K562 (cell line): ENCODE results near the gene FTH1. TPM values are rescaled to one million over a fixed set of nuclear protein-coding genes. Genes with fewer than 3 reads are reported as not detected.

Experiments
- CBX1 ChIP-seq: sonication (generic); IDR thresholded peaks from 2 replicates; pipeline ENCODE4 v1.6.1; 2016; ENCODE audit warnings: antibody characterized with exemption, low read depth, mild to moderate bottlenecking
- CBX2 ChIP-seq: fragments of 200-600 bp; sonication (generic); IDR thresholded peaks from one replicate; pipeline ENCODE4 v1.6.1; 2012; ENCODE audit warnings: mild to moderate bottlenecking, low read length, inconsistent platforms; ENCODE audit not compliant: insufficient read depth, poor library complexity, severe bottlenecking
- DMBX1 ChIP-seq: fragments of 250-450 bp; sonication (Bioruptor Pico); IDR thresholded peaks from 2 replicates; pipeline ENCODE4 v1.8.0; 2022; ENCODE audit warnings: inconsistent platforms, mild to moderate bottlenecking, moderate library complexity, borderline replicate concordance
- ERF ChIP-seq: fragments of 450-650 bp; formaldehyde crosslinking; IDR thresholded peaks from 2 replicates; pipeline ENCODE4 v1.4.0; 2020; ENCODE audit warnings: mild to moderate bottlenecking, mixed read lengths
- FOXA1 ChIP-seq: fragments of 450-650 bp; IDR thresholded peaks from 2 replicates; pipeline ENCODE4 v1.6.1; 2016; ENCODE audit warnings: mild to moderate bottlenecking, borderline replicate concordance
- FOXK2 ChIP-seq, 2 experiments: fragments of 450-650 bp; IDR thresholded peaks in 1 of 2; conservative IDR thresholded peaks in 1 of 2; 2 replicates each; pipeline ENCODE4 v1.6.1; 2016; ENCODE audit warnings: low read depth in 2 of 2, mild to moderate bottlenecking in 1 of 2
- HDAC3 ChIP-seq: fragments of 450-650 bp; IDR thresholded peaks from 2 replicates; pipeline ENCODE4 v1.6.1; 2018; ENCODE audit warnings: borderline replicate concordance, mild to moderate bottlenecking, moderate library complexity; ENCODE audit not compliant: partially characterized antibody
- KDM2B ChIP-seq: fragments of 250-450 bp; sonication (Bioruptor Pico); IDR thresholded peaks from 2 replicates; pipeline ENCODE4 v1.8.0; 2021; ENCODE audit warnings: mild to moderate bottlenecking, moderate library complexity
- KDM4B ChIP-seq, 2 experiments: fragments of 450-650 bp in 1 of 2; sonication (generic) in 1 of 2; IDR thresholded peaks; 2 replicates each; pipeline ENCODE4 v1.6.1; 2016 to 2017; ENCODE audit warnings: borderline replicate concordance in 2 of 2, antibody characterized with exemption in 1 of 2, low read depth in 1 of 2, mild to moderate bottlenecking in 1 of 2
- LEF1 ChIP-seq: fragments of 450-650 bp; IDR thresholded peaks from 2 replicates; pipeline ENCODE4 v1.6.1; 2016; ENCODE audit warnings: mild to moderate bottlenecking
- MAZ ChIP-seq, 2 experiments: fragments of 450-650 bp in 1 of 2; sonication (generic) in 1 of 2; formaldehyde crosslinking; IDR thresholded peaks in 1 of 2; conservative IDR thresholded peaks in 1 of 2; 2 replicates each; pipeline versions ENCODE4 v1.4.0 to v1.5.0; 2020; ENCODE audit warnings: mild to moderate bottlenecking in 1 of 2, missing genetic modification reagents in 1 of 2
- MTA1 ChIP-seq: fragments of 450-650 bp; IDR thresholded peaks from 2 replicates; pipeline ENCODE4 v1.6.1; 2017; ENCODE audit warnings: borderline replicate concordance
- NCOA1 ChIP-seq: fragments of 450-650 bp; IDR thresholded peaks from 2 replicates; pipeline ENCODE4 v1.6.1; 2016; ENCODE audit warnings: low read depth
- SIN3B ChIP-seq: fragments of 450-650 bp; IDR thresholded peaks from 2 replicates; pipeline ENCODE4 v1.6.1; 2017; ENCODE audit warnings: low read depth, mild to moderate bottlenecking, moderate library complexity
- SMC3 ChIP-seq: conservative IDR thresholded peaks from 2 replicates; pipeline ENCODE4 v1.6.1; 2011; ENCODE audit warnings: low read depth, low read length, improper control_type of control experiment; ENCODE audit not compliant: insufficient read depth
- THRAP3 ChIP-seq: fragments of 450-650 bp; IDR thresholded peaks from 2 replicates; pipeline ENCODE4 v1.6.1; 2016; ENCODE audit warnings: mild to moderate bottlenecking, inconsistent platforms, borderline replicate concordance
- ZNF175 ChIP-seq: fragments of 200-800 bp; sonication (Bioruptor generic); IDR thresholded peaks from 2 replicates; pipeline ENCODE4 v1.6.1; 2016; ENCODE audit warnings: low read depth, mild to moderate bottlenecking, missing genetic modification characterization, missing compliant biosample characterization
- polyA plus RNA-seq, 8 experiments: library from polyadenylated mRNA; depleted of rRNA in 4 of 8; stranded (reverse) in 5 of 8; unstranded in 3 of 8; fragments of >200 nt; fragmentation: Nextera tagmentation in 2 of 8; fragmentation: Illumina TruSeq in 1 of 8; extraction: Ambion mirVana in 2 of 8; extraction: Trizol in 1 of 8; gene quantifications; 2 replicates each; pipeline versions ENCODE4 v1.2.1 to v1.2.3, GENCODE V29; 2011 to 2014; ENCODE audit warnings: inconsistent platforms in 1 of 8, missing spikeins in 1 of 8
- total RNA-seq, 7 experiments: library from RNA; depleted of rRNA in 6 of 7; stranded (reverse); fragments of >200 nt in 6 of 7; fragmentation: Illumina TruSeq in 2 of 7; extraction: Trizol in 2 of 7; gene quantifications; 2 replicates each; pipeline versions ENCODE4 v1.2.1 to v1.2.3, GENCODE V29; 2011 to 2021; ENCODE audit warnings: low replicate concordance in 1 of 7
- TF ChIP-seq, protein P1 (sequence below): fragments of 450-650 bp; formaldehyde crosslinking; IDR thresholded peaks from 2 replicates; pipeline ENCODE4 v1.4.0; 2020; ENCODE audit warnings: mild to moderate bottlenecking, mixed read lengths
- TF ChIP-seq, protein P2 (sequence below): fragments of 250-450 bp; sonication (Bioruptor Pico); IDR thresholded peaks from 2 replicates; pipeline ENCODE4 v1.4.0; 2020
- TF ChIP-seq, protein P3 (sequence below), 3 experiments: fragments of 200-800 bp in 1 of 3; sonication (Bioruptor generic) in 1 of 3; sonication (generic) in 1 of 3; formaldehyde crosslinking in 1 of 3; IDR thresholded peaks; 2 replicates each; pipeline versions ENCODE4 v1.6.1 to v1.8.0; 2016 to 2022; ENCODE audit warnings: mild to moderate bottlenecking in 2 of 3, missing compliant biosample characterization in 2 of 3, missing genetic modification characterization in 2 of 3, missing genetic modification reagents in 1 of 3
- TF ChIP-seq, protein P4 (sequence below): sonication (generic); formaldehyde crosslinking; IDR thresholded peaks from 2 replicates; pipeline ENCODE4 v1.8.1; 2023; ENCODE audit warnings: mild to moderate bottlenecking, missing genetic modification reagents, moderate library complexity

FTH1 gene
- total and polyA plus RNA-seq, 9 of the 15 experiments (the other 6 are each of a cell fraction or from before 2014, with no cell fraction given), result 370 to 3,146 (median 802) TPM

DNA sequence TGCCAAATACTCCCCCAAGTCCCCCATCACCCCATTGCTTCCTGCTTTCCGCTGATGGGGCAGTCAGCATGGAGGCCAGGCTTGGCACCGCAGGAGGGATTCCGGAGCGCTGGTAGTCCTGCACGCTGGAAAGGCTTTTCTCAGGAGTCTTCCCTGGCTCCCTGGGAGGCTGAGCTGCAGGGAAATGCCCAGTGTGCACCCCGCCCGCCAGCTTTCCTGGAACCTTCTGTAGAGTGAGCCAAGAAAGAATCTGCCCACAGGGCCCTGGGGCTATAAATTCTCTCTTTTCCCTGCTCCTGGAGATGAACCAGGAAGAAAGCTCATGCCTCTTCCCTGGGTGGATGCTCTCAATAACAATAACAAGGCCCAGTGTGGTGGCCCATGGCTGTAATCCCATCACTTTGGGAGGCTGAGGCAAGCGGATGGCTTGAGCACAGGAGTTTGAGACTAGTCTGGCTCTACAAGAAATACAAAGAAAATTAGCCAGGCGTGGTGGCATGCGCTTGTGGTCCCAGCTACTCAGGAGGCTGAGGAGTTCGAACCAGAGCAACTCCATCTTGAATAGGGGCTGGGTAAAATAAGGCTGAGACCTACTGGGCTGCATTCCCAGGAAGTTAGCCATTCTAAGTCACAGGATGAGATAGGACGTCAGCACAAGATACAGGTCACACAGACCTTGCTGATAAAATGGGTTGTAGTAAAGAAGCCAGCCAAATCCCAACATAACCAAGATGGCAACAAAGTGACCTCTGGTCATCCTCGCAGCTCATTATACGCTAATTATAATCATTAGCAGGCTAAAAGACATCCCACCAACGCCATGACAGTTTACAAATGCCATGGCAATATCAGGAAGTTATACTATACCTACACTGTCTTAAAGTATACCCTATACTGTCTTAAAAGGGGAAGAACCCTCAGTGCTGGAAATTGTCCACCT is 46.4 kb upstream of the FTH1 start (continued):
- TF ChIP-seq, protein P1, sequence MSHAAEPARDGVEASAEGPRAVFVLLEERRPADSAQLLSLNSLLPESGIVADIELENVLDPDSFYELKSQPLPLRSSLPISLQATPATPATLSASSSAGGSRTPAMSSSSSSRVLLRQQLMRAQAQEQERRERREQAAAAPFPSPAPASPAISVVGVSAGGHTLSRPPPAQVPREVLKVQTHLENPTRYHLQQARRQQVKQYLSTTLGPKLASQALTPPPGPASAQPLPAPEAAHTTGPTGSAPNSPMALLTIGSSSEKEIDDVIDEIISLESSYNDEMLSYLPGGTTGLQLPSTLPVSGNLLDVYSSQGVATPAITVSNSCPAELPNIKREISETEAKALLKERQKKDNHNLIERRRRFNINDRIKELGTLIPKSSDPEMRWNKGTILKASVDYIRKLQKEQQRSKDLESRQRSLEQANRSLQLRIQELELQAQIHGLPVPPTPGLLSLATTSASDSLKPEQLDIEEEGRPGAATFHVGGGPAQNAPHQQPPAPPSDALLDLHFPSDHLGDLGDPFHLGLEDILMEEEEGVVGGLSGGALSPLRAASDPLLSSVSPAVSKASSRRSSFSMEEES (CRISPR knock-in tag), result peak; percentile 24; the same call in 1 of the 2 replicates
- peak in 1 of 2 experiments; percentile 66; a peak in 2 of 4 replicates for TF ChIP-seq MAZ (CRISPR knock-in tag; conservative IDR thresholded peaks at IDR 0.05 in 1 of 2, IDR thresholded peaks at IDR 0.05 in 1 of 2)
- TF ChIP-seq CBX1, result no peak
- TF ChIP-seq, protein P2, sequence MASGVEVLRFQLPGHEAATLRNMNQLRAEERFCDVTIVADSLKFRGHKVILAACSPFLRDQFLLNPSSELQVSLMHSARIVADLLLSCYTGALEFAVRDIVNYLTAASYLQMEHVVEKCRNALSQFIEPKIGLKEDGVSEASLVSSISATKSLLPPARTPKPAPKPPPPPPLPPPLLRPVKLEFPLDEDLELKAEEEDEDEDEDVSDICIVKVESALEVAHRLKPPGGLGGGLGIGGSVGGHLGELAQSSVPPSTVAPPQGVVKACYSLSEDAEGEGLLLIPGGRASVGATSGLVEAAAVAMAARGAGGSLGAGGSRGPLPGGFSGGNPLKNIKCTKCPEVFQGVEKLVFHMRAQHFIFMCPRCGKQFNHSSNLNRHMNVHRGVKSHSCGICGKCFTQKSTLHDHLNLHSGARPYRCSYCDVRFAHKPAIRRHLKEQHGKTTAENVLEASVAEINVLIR (CRISPR knock-in tag), result peak; percentile 76; the same call in 1 of the 2 replicates
- peak; percentile 96 for TF ChIP-seq DMBX1 (CRISPR knock-in tag)
- TF ChIP-seq ZNF175 (CRISPR knock-in tag), result peak; percentile 91
- 0 out of 2 replicates have a peak, but pooled peaks have one; percentile 26 for TF ChIP-seq KDM2B (CRISPR knock-in tag)
- TF ChIP-seq LEF1, result no peak
- TF ChIP-seq, protein P3, sequence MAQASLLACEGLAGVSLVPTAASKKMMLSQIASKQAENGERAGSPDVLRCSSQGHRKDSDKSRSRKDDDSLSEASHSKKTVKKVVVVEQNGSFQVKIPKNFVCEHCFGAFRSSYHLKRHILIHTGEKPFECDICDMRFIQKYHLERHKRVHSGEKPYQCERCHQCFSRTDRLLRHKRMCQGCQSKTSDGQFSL (CRISPR knock-in tag; IDR thresholded peaks at IDR 0.05), result no peak; the same call in 1 of the 2 replicates
- TF ChIP-seq, protein P3 (tag; IDR thresholded peaks at IDR 0.05), result peak in 1 of 2 experiments; percentile 86; a peak in 2 of 4 replicates
- TF ChIP-seq FOXA1, result no peak
- no peak for TF ChIP-seq HDAC3
- no peak for TF ChIP-seq KDM4B (IDR thresholded peaks at IDR 0.05; ENCODE audit: borderline replicate concordance in 2 of 2, low read depth in 1 of 2)
- no peak for TF ChIP-seq SMC3
- no peak for TF ChIP-seq MTA1
- no peak for TF ChIP-seq CBX2
- TF ChIP-seq NCOA1, result no peak
- TF ChIP-seq ERF (CRISPR knock-in tag), result peak; percentile 84
- TF ChIP-seq, protein P4, sequence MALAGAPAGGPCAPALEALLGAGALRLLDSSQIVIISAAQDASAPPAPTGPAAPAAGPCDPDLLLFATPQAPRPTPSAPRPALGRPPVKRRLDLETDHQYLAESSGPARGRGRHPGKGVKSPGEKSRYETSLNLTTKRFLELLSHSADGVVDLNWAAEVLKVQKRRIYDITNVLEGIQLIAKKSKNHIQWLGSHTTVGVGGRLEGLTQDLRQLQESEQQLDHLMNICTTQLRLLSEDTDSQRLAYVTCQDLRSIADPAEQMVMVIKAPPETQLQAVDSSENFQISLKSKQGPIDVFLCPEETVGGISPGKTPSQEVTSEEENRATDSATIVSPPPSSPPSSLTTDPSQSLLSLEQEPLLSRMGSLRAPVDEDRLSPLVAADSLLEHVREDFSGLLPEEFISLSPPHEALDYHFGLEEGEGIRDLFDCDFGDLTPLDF (CRISPR knock-in tag), result no peak
- no peak for TF ChIP-seq SIN3B
- no peak for TF ChIP-seq FOXK2 (conservative IDR thresholded peaks at IDR 0.05 in 1 of 2, IDR thresholded peaks at IDR 0.05 in 1 of 2; ENCODE audit: low read depth in 2 of 2)
- TF ChIP-seq THRAP3, result no peak
